ENCODE results near the gene SNX1. TPM values are rescaled to one million over a fixed set of nuclear protein-coding genes. Genes with fewer than 3 reads are reported as not detected.

Gene SNX1
- total RNA-seq, 2 experiments from 2014 or later, result 122 to 125 TPM

GRCh38 chr15:64090527-64090926 lies 5.3 kb upstream of the SNX1 start:
- ChIA-PET CTCF (interaction anchor here (0.6 to 1.9 kb wide), 4 partner anchors 12 to 486 kb away, joined by 3 to 6 read pairs (median 4); no protein-coding TSS in a partner anchor), POLR2A (no interaction called here)
- Mint-ChIP-seq H3K9me3 (peaks cover 2% of the 10 kb centered on the region), H3K4me3 (no peak overlapping the region), H3K36me3 (ENCODE audit: low read depth) (peaks cover 37% of the 10 kb centered on the region), H3K27me3 (no peaks in the 10 kb centered on the region), H3K4me1 (peaks cover 40% of the 10 kb centered on the region), H3K27ac (no peak overlapping the region)
- DNase-seq, result no peak

DNA sequence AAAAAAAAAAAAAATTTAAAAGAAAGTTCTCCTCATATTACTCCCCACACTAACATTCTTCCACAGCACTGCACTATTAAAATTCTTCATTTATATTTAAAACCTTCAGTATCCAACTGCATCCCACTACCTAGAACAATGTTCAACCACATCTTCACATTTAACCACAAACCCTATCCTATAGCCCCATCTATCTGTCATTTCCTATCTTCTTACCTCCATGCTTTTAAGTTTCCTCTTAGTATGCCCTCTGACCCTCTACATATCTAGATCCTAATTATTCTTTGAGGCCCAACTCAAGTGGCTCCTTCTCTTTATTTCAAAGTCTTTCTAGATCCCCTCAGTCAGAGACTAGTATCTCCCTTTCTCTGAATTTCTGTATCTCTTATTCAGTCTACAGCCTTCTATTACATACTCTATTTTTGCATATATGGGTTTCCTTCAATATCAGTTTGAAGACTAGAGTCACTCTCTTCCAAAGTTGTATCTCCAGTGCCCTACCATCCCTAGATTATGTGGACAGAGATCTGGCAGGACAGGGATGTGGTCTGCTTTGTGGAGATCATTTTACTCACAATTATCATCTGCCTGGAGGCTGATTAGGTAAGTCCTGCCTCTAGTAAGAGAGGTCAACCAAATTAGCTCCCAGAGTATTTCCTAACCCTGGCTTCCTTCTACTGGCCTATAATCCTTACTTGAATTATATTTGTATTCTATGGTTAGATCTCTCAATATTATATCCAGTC lies 3.5 kb upstream of the SNX1 start:
- peak overlapping the region; percentile 98 for H3K27ac Mint-ChIP-seq
- peaks cover 35% of the 10 kb centered on the region for H3K36me3 Mint-ChIP-seq (ENCODE audit: low read depth)
- H3K27me3 Mint-ChIP-seq, result no peaks in the 10 kb centered on the region
- DNase-seq, result no peak
- peak overlapping the region; percentile 93 for H3K4me3 Mint-ChIP-seq
- ChIA-PET CTCF (interaction anchor here (1.4 to 2.5 kb wide), 4 partner anchors 17 to 587 kb away, joined by 3 to 10 read pairs (median 4); partner anchors contain the start of gene DAPK2), POLR2A (interaction anchor here (1.3 kb wide), 1 partner anchor 58 kb away, joined by 7 read pairs; no protein-coding TSS in a partner anchor)
- H3K9me3 Mint-ChIP-seq, result peaks cover 2% of the 10 kb centered on the region
- H3K4me1 Mint-ChIP-seq, result peaks cover 55% of the 10 kb centered on the region

GRCh38 chr15:64092864-64093626 lies 2.7 kb upstream of the SNX1 start:
- Mint-ChIP-seq H3K27me3 (no peaks in the 10 kb centered on the region), H3K27ac (peak overlapping the region; percentile 98), H3K9me3 (no peaks in the 10 kb centered on the region), H3K36me3 (ENCODE audit: low read depth) (peaks cover 29% of the 10 kb centered on the region), H3K4me1 (peaks cover 63% of the 10 kb centered on the region), H3K4me3 (peak overlapping the region; percentile 93)
- ChIA-PET POLR2A (interaction anchor here (0.6 to 1.3 kb wide), 5 partner anchors 22 to 589 kb away, joined by 3 to 7 read pairs (median 4); partner anchors contain the start of gene USP3), CTCF (interaction anchor here (0.7 to 2.5 kb wide), 15 partner anchors 9 to 587 kb away, joined by 3 to 10 read pairs (median 4); partner anchors contain the start of gene DAPK2)
- peak; percentile 48 for DNase-seq

DNA sequence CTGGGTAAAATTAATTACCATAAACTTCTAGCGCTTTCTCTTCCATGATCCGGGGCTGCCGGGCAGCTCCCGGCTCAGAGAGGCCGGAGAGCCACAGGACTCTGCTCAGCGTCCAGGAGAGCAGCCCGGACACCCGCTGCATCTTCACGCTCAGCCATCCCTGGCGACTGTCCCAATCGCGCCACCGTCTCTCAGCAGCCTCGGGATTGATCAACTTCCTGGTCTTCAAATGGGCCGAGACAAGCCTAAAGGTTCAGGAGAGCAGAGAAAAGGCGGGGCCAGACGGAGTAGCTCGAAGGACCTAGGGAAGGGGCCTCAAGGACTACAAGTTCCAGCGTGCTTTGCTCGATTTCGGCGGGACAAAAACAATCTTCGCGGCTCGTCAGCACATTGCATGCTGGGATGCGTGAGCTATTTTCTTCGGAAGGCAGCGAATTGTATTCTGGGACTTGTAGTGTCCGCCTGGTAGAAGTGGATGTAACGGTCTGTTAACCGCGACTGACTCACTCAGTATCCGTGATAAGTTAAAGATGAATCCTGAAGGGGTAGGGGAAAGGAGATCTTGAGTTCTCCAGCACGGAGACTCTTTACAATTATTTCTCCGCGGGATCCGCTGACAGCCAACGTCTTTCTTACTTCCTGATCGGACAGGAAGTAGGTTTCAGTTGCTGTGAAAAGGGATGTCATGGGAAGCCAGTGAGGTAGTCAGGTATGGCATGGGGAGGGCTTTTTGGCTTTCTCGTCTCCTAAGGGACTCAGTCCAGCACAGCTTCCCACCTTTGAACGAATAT lies 2.0 kb upstream of the SNX1 start, which contains the start of gene CIAO2A:
Gene CIAO2A, minus strand, starts transcription at position 212 of the 791 bp plus-strand sequence. Its CDS starts 70 bp downstream, at position 142.
- H3K9me3 Mint-ChIP-seq, result no peaks in the 10 kb centered on the region
- peak; percentile 98 for DNase-seq
- POLR2A ChIA-PET, result interaction anchor here (0.6 to 1.3 kb wide), 6 partner anchors 22 to 589 kb away, joined by 3 to 7 read pairs (median 4); partner anchors contain the start of gene USP3
- CTCF ChIA-PET, result interaction anchor here (0.6 to 2.5 kb wide), 19 partner anchors 9 to 1773 kb away, joined by 3 to 10 read pairs (median 4); partner anchors contain the start of gene DAPK2
- peak within 1 kb of the TSS; percentile 93 for H3K4me3 Mint-ChIP-seq
- peaks cover 66% of the 10 kb centered on the region for H3K4me1 Mint-ChIP-seq
- H3K27ac Mint-ChIP-seq, result peak within 1 kb of the TSS; percentile 98
- peaks cover 24% of the 10 kb centered on the region for H3K36me3 Mint-ChIP-seq (ENCODE audit: low read depth)
- no peaks in the 10 kb centered on the region for H3K27me3 Mint-ChIP-seq

- H3K9me3 Mint-ChIP-seq, result no peaks in the 10 kb centered on the region
- peaks cover 16% of the 10 kb centered on the region for H3K36me3 Mint-ChIP-seq (ENCODE audit: low read depth)
- no peak for DNase-seq
- POLR2A ChIA-PET, result no interaction called here
- no peaks in the 10 kb centered on the region for H3K27me3 Mint-ChIP-seq
- H3K27ac Mint-ChIP-seq, result peak overlapping the region; percentile 98
- peaks cover 64% of the 10 kb centered on the region for H3K4me1 Mint-ChIP-seq
- peak overlapping the region; percentile 93 for H3K4me3 Mint-ChIP-seq
- CTCF ChIA-PET, result interaction anchor here (1.0 to 1.3 kb wide), 3 partner anchors 12 to 530 kb away, joined by 3 to 4 read pairs (median 3); no protein-coding TSS in a partner anchor
Observed at GRCh38 chr15:64095431-64095794, 369 bp upstream of the SNX1 start.

GRCh38 chr15:64096668-64097384 lies 1.0 kb downstream of the SNX1 start:
- Mint-ChIP-seq H3K27ac (peak overlapping the region; percentile 98), H3K4me3 (peak overlapping the region; percentile 93), H3K36me3 (ENCODE audit: low read depth) (peaks cover 13% of the 10 kb centered on the region), H3K27me3 (no peaks in the 10 kb centered on the region), H3K4me1 (peaks cover 67% of the 10 kb centered on the region), H3K9me3 (no peaks in the 10 kb centered on the region)
- ChIA-PET POLR2A (no interaction called here), CTCF (interaction anchor here (0.5 to 1.3 kb wide), 3 partner anchors 487 to 1174 kb away, joined by 3 to 4 read pairs (median 3); no protein-coding TSS in a partner anchor)
- peak; percentile 16 for DNase-seq

GRCh38 chr15:64099379-64099778 lies 3.6 kb downstream of the SNX1 start:
- POLR2A ChIA-PET, result no interaction called here

GRCh38 chr15:64100958-64101357 lies 5.2 kb downstream of the SNX1 start:
- no peak overlapping the region for H3K4me3 Mint-ChIP-seq
- H3K36me3 Mint-ChIP-seq (ENCODE audit: low read depth), result peaks cover 10% of the 10 kb centered on the region
- H3K4me1 Mint-ChIP-seq, result peaks cover 40% of the 10 kb centered on the region

More at GRCh38 chr15:64099379-64099778, 3.6 kb downstream of the SNX1 start:
- Mint-ChIP-seq H3K36me3 (ENCODE audit: low read depth) (peaks cover 12% of the 10 kb centered on the region), H3K4me1 (peaks cover 55% of the 10 kb centered on the region), H3K27ac (no peak overlapping the region), H3K27me3 (no peaks in the 10 kb centered on the region), H3K4me3 (no peak overlapping the region), H3K9me3 (no peaks in the 10 kb centered on the region)
- CTCF ChIA-PET, result no interaction called here
- DNase-seq, result no peak

DNA sequence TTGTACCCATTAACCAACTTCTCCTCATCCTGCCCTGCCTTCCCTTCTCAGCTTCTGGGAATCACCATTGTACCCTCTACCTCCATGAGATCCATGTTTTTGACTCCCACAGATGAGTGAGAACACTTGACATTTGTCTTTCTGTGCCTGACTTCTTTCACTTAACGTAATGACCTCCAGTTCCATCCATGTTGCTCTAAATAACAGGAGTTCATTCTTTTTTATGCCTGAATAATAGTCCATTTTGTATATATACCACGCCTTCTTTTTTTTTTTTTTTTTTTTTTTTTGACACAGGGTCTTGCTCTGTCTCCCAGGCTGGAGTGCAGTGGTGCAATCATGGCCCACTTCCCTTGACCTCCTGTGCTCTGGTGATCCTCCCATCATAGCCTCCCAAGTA lies 6.7 kb downstream of the SNX1 start:
- POLR2A ChIA-PET, result no interaction called here
- Mint-ChIP-seq H3K27ac (no peak overlapping the region), H3K9me3 (no peaks in the 10 kb centered on the region), H3K36me3 (ENCODE audit: low read depth) (peaks cover 10% of the 10 kb centered on the region), H3K4me1 (peaks cover 28% of the 10 kb centered on the region), H3K4me3 (no peak overlapping the region), H3K27me3 (no peaks in the 10 kb centered on the region)
- CTCF ChIA-PET, result interaction anchor here (1.7 kb wide), 1 partner anchor 9 kb away, joined by 6 read pairs; the partner anchor contains the start of gene CIAO2A
- no peak for DNase-seq

More at GRCh38 chr15:64100958-64101357, 5.2 kb downstream of the SNX1 start:
- ChIA-PET CTCF (interaction anchor here (0.8 kb wide), 1 partner anchor 9 kb away, joined by 5 read pairs; no protein-coding TSS in a partner anchor), POLR2A (no interaction called here)
- Mint-ChIP-seq H3K27ac (no peak overlapping the region), H3K27me3 (no peaks in the 10 kb centered on the region), H3K9me3 (no peaks in the 10 kb centered on the region)
- no peak for DNase-seq

- Mint-ChIP-seq H3K9me3 (no peaks in the 10 kb centered on the region), H3K4me1 (peaks cover 22% of the 10 kb centered on the region), H3K36me3 (ENCODE audit: low read depth) (peaks cover 5% of the 10 kb centered on the region), H3K4me3 (no peak overlapping the region), H3K27me3 (no peaks in the 10 kb centered on the region), H3K27ac (no peak overlapping the region)
- DNase-seq, result no peak
- POLR2A ChIA-PET, result no interaction called here
- CTCF ChIA-PET, result interaction anchor here (0.6 to 1.1 kb wide), 5 partner anchors 27 to 866 kb away, joined by 3 read pairs; no protein-coding TSS in a partner anchor
Observed at GRCh38 chr15:64105113-64105704, 9.4 kb downstream of the SNX1 start.

- Mint-ChIP-seq H3K36me3 (ENCODE audit: low read depth) (peaks cover 2% of the 10 kb centered on the region), H3K4me3 (no peak overlapping the region), H3K4me1 (peaks cover 32% of the 10 kb centered on the region), H3K9me3 (no peaks in the 10 kb centered on the region), H3K27ac (no peak overlapping the region), H3K27me3 (no peaks in the 10 kb centered on the region)
- ChIA-PET CTCF (interaction anchor here (1.4 kb wide), 1 partner anchor 12 kb away, joined by 3 read pairs; the partner anchor contains the start of gene SNX1), POLR2A (no interaction called here)
- DNase-seq, result no peak
Observed at GRCh38 chr15:64107337-64107736, 11.6 kb downstream of the SNX1 start.

Data from activated CD4-positive, alpha-beta T cell treated with anti-CD3 and anti-CD28 coated beads, Interleukin-2, amount 10 ng/mL, durations not matched to agents 7 days and 5 days (primary cell).